ENCODE results near the gene RNU6-9.
A peak's percentile ranks its signal among the peaks of the same experiment; 100 is the strongest.

RNU6-9 gene

GRCh38 chr19:931860-932647, 38.8 kb downstream of the RNU6-9 start:
- DNase-seq (ENCODE audit: low read depth, low spot score), result no peak
- H3K27ac ChIP-seq, result no peak overlapping the region

- H3K27ac ChIP-seq, result no peak overlapping the region
- no peak for DNase-seq (ENCODE audit: low read depth, low spot score)
Measured at GRCh38 chr19:932648-933552, 39.6 kb downstream of the RNU6-9 start.

- no peak overlapping the region for H3K27ac ChIP-seq
- no peak for DNase-seq (ENCODE audit: low read depth, low spot score)
Measured at GRCh38 chr19:933553-933882, 40.2 kb downstream of the RNU6-9 start.

DNA sequence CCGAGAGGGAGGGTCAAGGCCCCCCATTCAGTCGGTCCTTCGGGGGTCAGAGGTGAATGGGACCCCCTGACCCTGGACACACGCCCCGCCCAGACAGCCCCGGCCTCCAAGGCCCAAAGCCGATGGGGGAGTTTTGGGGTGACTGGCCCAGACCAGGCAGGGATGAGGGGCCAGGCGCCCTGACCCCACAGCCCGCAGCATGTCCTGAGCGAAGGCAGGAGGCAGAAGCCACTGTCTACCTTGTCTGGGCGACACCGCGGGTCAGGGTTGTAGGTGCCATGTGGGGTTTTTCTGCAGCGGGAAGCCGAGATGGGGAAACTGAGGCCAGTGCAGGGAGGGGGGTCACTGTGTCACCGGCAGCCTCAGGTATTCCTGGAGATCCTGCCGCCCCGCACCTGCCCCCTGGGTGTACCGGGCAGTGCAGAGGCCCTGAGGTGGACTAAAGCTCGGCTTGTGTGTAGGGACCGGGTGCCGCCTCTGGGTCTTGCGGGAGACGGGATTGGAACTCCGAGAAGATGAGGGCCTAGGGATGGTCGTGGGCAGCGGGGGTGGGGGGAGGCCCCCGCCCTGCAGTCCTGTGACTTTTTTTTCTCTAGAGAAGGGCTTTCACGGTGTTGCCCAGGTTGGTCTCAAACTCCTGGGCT, 41.0 kb downstream of the RNU6-9 start:
- H3K27ac ChIP-seq, result no peak overlapping the region
- DNase-seq (ENCODE audit: low read depth, low spot score), result no peak

- DNase-seq (ENCODE audit: low read depth, low spot score), result no peak
- H3K27ac ChIP-seq, result no peak overlapping the region
Measured at GRCh38 chr19:934865-935479, 41.7 kb downstream of the RNU6-9 start.

GRCh38 chr19:936175-936546, 42.9 kb downstream of the RNU6-9 start:
- DNase-seq (ENCODE audit: low read depth, low spot score), result no peak
- H3K27ac ChIP-seq, result no peak overlapping the region

DNA sequence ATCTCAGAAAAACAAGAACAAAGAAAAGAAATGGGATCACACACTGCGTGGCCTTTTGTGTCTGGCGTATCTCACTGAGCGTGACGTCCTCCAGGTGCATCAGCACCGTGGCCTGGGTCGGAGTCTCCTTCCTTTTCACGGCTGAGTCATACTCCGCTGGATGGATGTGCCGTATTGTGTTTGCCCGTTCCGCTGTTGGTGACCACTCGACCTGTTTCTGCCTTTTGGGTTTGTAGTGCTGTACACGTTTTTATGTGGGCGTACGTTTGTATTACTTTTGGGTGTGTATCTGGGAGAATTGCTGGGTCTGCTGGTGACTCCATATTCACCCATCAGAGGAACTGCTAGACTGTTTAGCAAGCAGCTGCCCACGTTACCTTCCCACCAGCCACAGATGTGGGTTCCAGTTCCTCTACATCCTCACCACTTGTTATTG, 44.0 kb downstream of the RNU6-9 start:
- no peak for DNase-seq (ENCODE audit: low read depth, low spot score)
- no peak overlapping the region for H3K27ac ChIP-seq

- H3K27ac ChIP-seq, result no peak overlapping the region
Measured at GRCh38 chr19:938233-938923, 45.1 kb downstream of the RNU6-9 start.

GRCh38 chr19:939439-939838, 46.2 kb downstream of the RNU6-9 start:
- DNase-seq (ENCODE audit: low read depth, low spot score), result no peak
- no peak overlapping the region for H3K27ac ChIP-seq

More at GRCh38 chr19:938233-938923, 45.1 kb downstream of the RNU6-9 start:
- DNase-seq (ENCODE audit: low read depth, low spot score), result no peak

GRCh38 chr19:939922-940321, 46.6 kb downstream of the RNU6-9 start:
- peak overlapping the region; percentile 60 for H3K27ac ChIP-seq

GRCh38 chr19:940591-941291, 47.5 kb downstream of the RNU6-9 start:
- H3K27ac ChIP-seq, result peak overlapping the region; percentile 60
- DNase-seq (ENCODE audit: low read depth, low spot score), result no peak

More at GRCh38 chr19:939922-940321, 46.6 kb downstream of the RNU6-9 start:
- DNase-seq (ENCODE audit: low read depth, low spot score), result no peak

- peak overlapping the region; percentile 60 for H3K27ac ChIP-seq
- no peak for DNase-seq (ENCODE audit: low read depth, low spot score)
Measured at GRCh38 chr19:941292-942132, 48.2 kb downstream of the RNU6-9 start.

GRCh38 chr19:942133-942645, 48.9 kb downstream of the RNU6-9 start:
- H3K27ac ChIP-seq, result no peak overlapping the region
- no peak for DNase-seq (ENCODE audit: low read depth, low spot score)

All from epithelial cell of prostate (primary cell).